ENCODE data around the gene NXPE4. TPM values are rescaled to one million over a fixed set of nuclear protein-coding genes. Genes with fewer than 3 reads are reported as not detected.
"Not testable (repeated sequence)": the region's sequence is repeated elsewhere in the genome, so short reads cannot be mapped to it uniquely, and the experiment has no call there.

Gene NXPE4
- total RNA-seq, 1 donor from 2014 or later: not detected

- ATAC-seq; intact Hi-C loops (cut with DNase I); DNase-seq (ENCODE audit: low spot score): not testable (repeated sequence)
These were observed 16.6 kb upstream of the NXPE4 start for GRCh38 chr11:114612199-114612598.

- no peak for DNase-seq (ENCODE audit: low spot score)
- no peak for ATAC-seq
- intact Hi-C loops (cut with DNase I): no loop called here
These were observed 15.7 kb upstream of the NXPE4 start for GRCh38 chr11:114610984-114611944.

GRCh38 chr11:114610550-114610949 lies 15.0 kb upstream of the NXPE4 start:
- ATAC-seq (no peak), DNase-seq (ENCODE audit: low spot score) (no peak)
- intact Hi-C loops (cut with DNase I): no loop called here

GRCh38 chr11:114609429-114609828 lies 13.8 kb upstream of the NXPE4 start:
- intact Hi-C loops (cut with DNase I): no loop called here
- no peak for ATAC-seq
- no peak for DNase-seq (ENCODE audit: low spot score)

- intact Hi-C loops (cut with DNase I); DNase-seq (ENCODE audit: low spot score); ATAC-seq: not testable (repeated sequence)
These were observed 13.0 kb upstream of the NXPE4 start for GRCh38 chr11:114608605-114609004.

- no peak for DNase-seq (ENCODE audit: low spot score)
- ATAC-seq: no peak
- intact Hi-C loops (cut with DNase I): no loop called here
These were observed 12.3 kb upstream of the NXPE4 start for GRCh38 chr11:114607753-114608459.

- intact Hi-C loops (cut with DNase I); ATAC-seq; DNase-seq (ENCODE audit: low spot score): not testable (repeated sequence)
These were observed 11.2 kb upstream of the NXPE4 start for GRCh38 chr11:114606802-114607075.

GRCh38 chr11:114606003-114606801 lies 10.6 kb upstream of the NXPE4 start:
- DNase-seq (ENCODE audit: low spot score) (no peak), ATAC-seq (no peak)
- intact Hi-C loops (cut with DNase I): no loop called here

- ATAC-seq (no peak), DNase-seq (ENCODE audit: low spot score) (no peak)
- intact Hi-C loops (cut with DNase I): no loop called here
These were observed 9.8 kb upstream of the NXPE4 start for GRCh38 chr11:114605370-114605769.

- ATAC-seq (no peak), DNase-seq (ENCODE audit: low spot score) (no peak)
- intact Hi-C loops (cut with DNase I): no loop called here
These were observed 9.3 kb upstream of the NXPE4 start for GRCh38 chr11:114604886-114605285.

- ATAC-seq (no peak), DNase-seq (ENCODE audit: low spot score) (no peak)
- intact Hi-C loops (cut with DNase I): no loop called here
These were observed 8.7 kb upstream of the NXPE4 start for GRCh38 chr11:114604179-114604813.

GRCh38 chr11:114603151-114603550 lies 7.6 kb upstream of the NXPE4 start:
- intact Hi-C loops (cut with DNase I); DNase-seq (ENCODE audit: low spot score); ATAC-seq: not testable (repeated sequence)

GRCh38 chr11:114598461-114598860 lies 2.9 kb upstream of the NXPE4 start:
- no peak for DNase-seq (ENCODE audit: low spot score)
- intact Hi-C loops (cut with DNase I): no loop called here

GRCh38 chr11:114596175-114596919 lies 761 bp upstream of the NXPE4 start:
- no peak for ATAC-seq
- intact Hi-C loops (cut with DNase I): no loop called here
- DNase-seq (ENCODE audit: low spot score): no peak

More at GRCh38 chr11:114598461-114598860, 2.9 kb upstream of the NXPE4 start:
- no peak for ATAC-seq

GRCh38 chr11:114594703-114595102 lies 883 bp downstream of the NXPE4 start:
- ATAC-seq: no peak
- DNase-seq (ENCODE audit: low spot score): no peak
- intact Hi-C loops (cut with DNase I): no loop called here

- intact Hi-C loops (cut with DNase I): no loop called here
- no peak for ATAC-seq
- no peak for DNase-seq (ENCODE audit: low spot score)
These were observed 8.1 kb downstream of the NXPE4 start for GRCh38 chr11:114587398-114587953.

- intact Hi-C loops (cut with DNase I): no loop called here
- ATAC-seq (no peak), DNase-seq (ENCODE audit: low spot score) (no peak)
These were observed 8.8 kb downstream of the NXPE4 start for GRCh38 chr11:114586797-114587196.

- intact Hi-C loops (cut with DNase I): no loop called here
- DNase-seq (ENCODE audit: low spot score) (no peak), ATAC-seq (no peak)
These were observed 23.9 kb downstream of the NXPE4 start for GRCh38 chr11:114571712-114572111.
